ENCODE results near the gene UBE2U. TPM values are rescaled to one million over a fixed set of nuclear protein-coding genes. Genes with fewer than 3 reads are reported as not detected.

Gene UBE2U
- total and polyA plus RNA-seq, 2 of the 4 experiments (the other 2 are of a cell fraction), result not detected

- Histone ChIP-seq H3K9me3 (ENCODE audit: control insufficient read depth, insufficient read depth, low read length) (no peaks in the 10 kb centered on the region), H3K14ac (replicated peaks; ENCODE audit: low read depth, low read length) (no peak overlapping the region), H2AK9ac (replicated peaks; ENCODE audit: low read depth, low read length, poor library complexity) (no peak overlapping the region), H2BK120ac (ENCODE audit: low read depth, low read length) (no peak overlapping the region), H3K79me1 (ENCODE audit: low read depth in 1 of 2, low read length in 2 of 2) (no peaks in the 10 kb centered on the region), H3K4me2 (ENCODE audit: low read depth, low read length) (no peak overlapping the region), H2AK5ac (ENCODE audit: low read depth, low read length) (no peak overlapping the region), H4K20me1 (ENCODE audit: insufficient read depth, low read length) (no peaks in the 10 kb centered on the region), H4K5ac (ENCODE audit: low read depth, low read length) (no peak overlapping the region), H4K91ac (ENCODE audit: insufficient read depth, low read depth, low read length) (no peak overlapping the region), H3K27me3 (ENCODE audit: control insufficient read depth, insufficient read depth, low read length) (no peaks in the 10 kb centered on the region), H3K27ac (ENCODE audit: insufficient read depth, low read length) (no peak overlapping the region), H3K56ac (ENCODE audit: extremely low read depth, insufficient read depth, low read length) (no peak overlapping the region), H3K23ac (ENCODE audit: low read depth, low read length) (no peak overlapping the region), H3K4me3 (ENCODE audit: insufficient read depth, low read depth, low read length) (no peak overlapping the region), H3K9ac (ENCODE audit: low read depth, low read length) (no peak overlapping the region), H3K18ac (ENCODE audit: low read depth, low read length) (no peak overlapping the region), H2BK20ac (ENCODE audit: low read depth, low read length) (no peak overlapping the region), H3K4me1 (ENCODE audit: control insufficient read depth, insufficient read depth, low read length) (peaks cover 10% of the 10 kb centered on the region), H2AFZ (replicated peaks; ENCODE audit: low read length, poor library complexity) (no peak overlapping the region), H3K4ac (ENCODE audit: low read depth, low read length) (no peak overlapping the region), H2BK15ac (ENCODE audit: low read depth, low read length) (no peak overlapping the region), H2BK5ac (ENCODE audit: low read depth, low read length, poor library complexity, severe bottlenecking) (no peak overlapping the region), H3K36me3 (ENCODE audit: control insufficient read depth, insufficient read depth, low read length) (peaks cover 2% of the 10 kb centered on the region; the same call in 1 of the 2 replicates), H4K8ac (ENCODE audit: low read depth in 2 of 2, low read length in 2 of 2) (no peak overlapping the region), H3K9me1 (ENCODE audit: insufficient read depth, low read length) (peaks cover 7% of the 10 kb centered on the region)
- WGBS, 2 experiments (ENCODE audit: extremely low coverage in 2 of 2, insufficient read length in 1 of 2), result 100% methylated on average over 1 of the region's 2 CpGs; no CpG with 5 or more reads in 1 of the 2 experiments
- intact Hi-C loops (cut with micrococcal nuclease) (no loop called here), dilution Hi-C loops (cut with HindIII; ENCODE audit: low sequenced_read_pairs, unreplicated experiment) (no loop called here), in situ Hi-C loops (cut with MboI; ENCODE audit: low sequenced_read_pairs) (no loop called here)
- TF ChIP-seq CEBPB (IDR thresholded peaks at IDR 0.05; ENCODE audit: low read depth, low read length) (no peak), BHLHE40 (IDR thresholded peaks at IDR 0.05; ENCODE audit: low read depth, low read length) (no peak), NFE2L2 (IDR thresholded peaks at IDR 0.05; ENCODE audit: low read depth, low read length) (no peak), MAZ (IDR thresholded peaks at IDR 0.05; ENCODE audit: borderline replicate concordance, low read depth, low read length) (no peak), RCOR1 (IDR thresholded peaks at IDR 0.05; ENCODE audit: insufficient replicate concordance, low read length) (no peak), MXI1 (IDR thresholded peaks at IDR 0.05; ENCODE audit: borderline replicate concordance, low read depth, low read length) (no peak), POLR2A (IDR thresholded peaks at IDR 0.05; ENCODE audit: low read depth, low read length) (no peak), RFX5 (IDR thresholded peaks at IDR 0.05; ENCODE audit: low read depth, low read length) (no peak), SMC3 (IDR thresholded peaks at IDR 0.05; ENCODE audit: low read depth, low read length) (no peak), FOS (IDR thresholded peaks at IDR 0.05; ENCODE audit: low read depth, low read length) (no peak), RAD21 (IDR thresholded peaks at IDR 0.05; ENCODE audit: low read length) (no peak), MAFK (IDR thresholded peaks at IDR 0.05; ENCODE audit: low read depth, low read length) (no peak)
- TF ChIP-seq, protein P1, sequence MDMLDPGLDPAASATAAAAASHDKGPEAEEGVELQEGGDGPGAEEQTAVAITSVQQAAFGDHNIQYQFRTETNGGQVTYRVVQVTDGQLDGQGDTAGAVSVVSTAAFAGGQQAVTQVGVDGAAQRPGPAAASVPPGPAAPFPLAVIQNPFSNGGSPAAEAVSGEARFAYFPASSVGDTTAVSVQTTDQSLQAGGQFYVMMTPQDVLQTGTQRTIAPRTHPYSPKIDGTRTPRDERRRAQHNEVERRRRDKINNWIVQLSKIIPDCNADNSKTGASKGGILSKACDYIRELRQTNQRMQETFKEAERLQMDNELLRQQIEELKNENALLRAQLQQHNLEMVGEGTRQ (IDR thresholded peaks at IDR 0.05; ENCODE audit: low read depth, low read length), result no peak
- TF ChIP-seq, protein P2, sequence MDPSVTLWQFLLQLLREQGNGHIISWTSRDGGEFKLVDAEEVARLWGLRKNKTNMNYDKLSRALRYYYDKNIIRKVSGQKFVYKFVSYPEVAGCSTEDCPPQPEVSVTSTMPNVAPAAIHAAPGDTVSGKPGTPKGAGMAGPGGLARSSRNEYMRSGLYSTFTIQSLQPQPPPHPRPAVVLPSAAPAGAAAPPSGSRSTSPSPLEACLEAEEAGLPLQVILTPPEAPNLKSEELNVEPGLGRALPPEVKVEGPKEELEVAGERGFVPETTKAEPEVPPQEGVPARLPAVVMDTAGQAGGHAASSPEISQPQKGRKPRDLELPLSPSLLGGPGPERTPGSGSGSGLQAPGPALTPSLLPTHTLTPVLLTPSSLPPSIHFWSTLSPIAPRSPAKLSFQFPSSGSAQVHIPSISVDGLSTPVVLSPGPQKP (IDR thresholded peaks at IDR 0.05; ENCODE audit: borderline replicate concordance, low read depth, low read length), result no peak
- peak; percentile 56 for DNase-seq
- ChIA-PET CTCF (no interaction called here), POLR2A (ENCODE audit: unreplicated experiment) (no interaction called here)
- no TSS peak for BruUV-seq (replicated peaks)
- ATAC-seq (ENCODE audit: low read depth), result no peak
These were observed 36.2 kb upstream of the UBE2U start for GRCh38 chr1:64167176-64167575.
